HG03097 (cell line): Measurements from ENCODE around the gene BIRC5.

Source experiments
- ATAC-seq: cut with Tn5 transposase; IDR thresholded peaks from one replicate; pipeline ENCODE4 v1.9.1; 2021; ENCODE audit not compliant: unreplicated experiment, low FRiP score

Gene BIRC5

GRCh38 chr17:78183916-78184315, 30.1 kb upstream of the BIRC5 start:
- no peak for ATAC-seq

GRCh38 chr17:78184351-78184750, 29.7 kb upstream of the BIRC5 start:
- ATAC-seq = no peak

- no peak for ATAC-seq
These were observed 29.2 kb upstream of the BIRC5 start for GRCh38 chr17:78184868-78185267.

- no peak for ATAC-seq
These were observed 27.9 kb upstream of the BIRC5 start for GRCh38 chr17:78185981-78186691.

- ATAC-seq = peak; percentile 93
These were observed 27.1 kb upstream of the BIRC5 start, which contains the start of the genes AFMID and TK1 for GRCh38 chr17:78186692-78187595. Gene AFMID (plus strand): TSS chr17:78187362. CDS start chr17:78187371, 9 bp downstream. Gene TK1 (minus strand): TSS chr17:78187052. CDS start chr17:78186994, 58 bp downstream.

GRCh38 chr17:78196716-78197115, 17.3 kb upstream of the BIRC5 start:
- ATAC-seq = no peak

GRCh38 chr17:78197147-78197832, 16.8 kb upstream of the BIRC5 start:
- ATAC-seq = no peak

GRCh38 chr17:78200451-78200850, 13.6 kb upstream of the BIRC5 start:
- no peak for ATAC-seq

- no peak for ATAC-seq
These were observed 11.4 kb upstream of the BIRC5 start for GRCh38 chr17:78202666-78203065.

GRCh38 chr17:78204387-78205123, 9.5 kb upstream of the BIRC5 start:
- no peak for ATAC-seq

GRCh38 chr17:78205124-78205775, 8.8 kb upstream of the BIRC5 start:
- no peak for ATAC-seq

GRCh38 chr17:78206298-78206697, 7.8 kb upstream of the BIRC5 start:
- no peak for ATAC-seq

- ATAC-seq = no peak
These were observed 5.6 kb upstream of the BIRC5 start for GRCh38 chr17:78208486-78208885.

GRCh38 chr17:78210111-78210510, 3.9 kb upstream of the BIRC5 start:
- ATAC-seq = no peak

- no peak for ATAC-seq
These were observed 3.0 kb upstream of the BIRC5 start for GRCh38 chr17:78211032-78211431.

GRCh38 chr17:78214706-78215061, 631 bp downstream of the BIRC5 start:
- no peak for ATAC-seq

GRCh38 chr17:78219396-78220150, 5.5 kb downstream of the BIRC5 start:
- ATAC-seq = no peak

- ATAC-seq = no peak
These were observed 9.0 kb downstream of the BIRC5 start for GRCh38 chr17:78223061-78223460.

- no peak for ATAC-seq
These were observed 9.7 kb downstream of the BIRC5 start for GRCh38 chr17:78223765-78224164.
